Measurements from ENCODE around the gene HMCES.

DNA sequence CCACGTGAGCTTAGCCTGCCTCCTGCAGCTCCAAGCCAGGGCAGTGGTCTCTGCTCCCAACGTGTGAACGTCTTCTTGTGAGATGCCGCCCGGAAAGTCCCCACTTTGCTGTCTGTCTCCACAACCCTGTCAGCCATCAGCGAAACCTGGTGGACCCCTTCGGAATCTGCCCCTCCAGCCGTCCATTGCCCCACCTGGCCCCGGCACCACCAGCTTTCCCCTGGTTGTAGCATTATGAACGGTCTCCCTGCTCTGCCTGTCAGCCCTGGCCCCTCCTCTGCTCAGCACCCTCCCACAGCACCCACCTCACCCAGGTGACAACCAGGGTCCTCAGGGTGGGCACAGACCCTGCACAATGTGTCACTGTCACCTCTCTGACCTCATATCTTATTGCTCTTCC lies 71.1 kb downstream of the HMCES start:
- TF ChIP-seq, protein P1, sequence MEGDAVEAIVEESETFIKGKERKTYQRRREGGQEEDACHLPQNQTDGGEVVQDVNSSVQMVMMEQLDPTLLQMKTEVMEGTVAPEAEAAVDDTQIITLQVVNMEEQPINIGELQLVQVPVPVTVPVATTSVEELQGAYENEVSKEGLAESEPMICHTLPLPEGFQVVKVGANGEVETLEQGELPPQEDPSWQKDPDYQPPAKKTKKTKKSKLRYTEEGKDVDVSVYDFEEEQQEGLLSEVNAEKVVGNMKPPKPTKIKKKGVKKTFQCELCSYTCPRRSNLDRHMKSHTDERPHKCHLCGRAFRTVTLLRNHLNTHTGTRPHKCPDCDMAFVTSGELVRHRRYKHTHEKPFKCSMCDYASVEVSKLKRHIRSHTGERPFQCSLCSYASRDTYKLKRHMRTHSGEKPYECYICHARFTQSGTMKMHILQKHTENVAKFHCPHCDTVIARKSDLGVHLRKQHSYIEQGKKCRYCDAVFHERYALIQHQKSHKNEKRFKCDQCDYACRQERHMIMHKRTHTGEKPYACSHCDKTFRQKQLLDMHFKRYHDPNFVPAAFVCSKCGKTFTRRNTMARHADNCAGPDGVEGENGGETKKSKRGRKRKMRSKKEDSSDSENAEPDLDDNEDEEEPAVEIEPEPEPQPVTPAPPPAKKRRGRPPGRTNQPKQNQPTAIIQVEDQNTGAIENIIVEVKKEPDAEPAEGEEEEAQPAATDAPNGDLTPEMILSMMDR (IDR thresholded peaks at IDR 0.05), result no peak
- TF ChIP-seq POLR2AphosphoS5 (IDR thresholded peaks at IDR 0.05) (no peak), POLR2A (IDR thresholded peaks at IDR 0.05; ENCODE audit: low read depth) (no peak)
